Activated T-helper 17 cell treated with anti-CD3 and anti-CD28 coated beads, Interleukin-2, amount 50 U/mL, for 72 hours (primary cell): ENCODE measurements around the gene UNC93B1. TPM values are rescaled to one million over a fixed set of nuclear protein-coding genes. Genes with fewer than 3 reads are reported as not detected.
"Not testable (repeated sequence)": the region's sequence is repeated elsewhere in the genome, so short reads cannot be mapped to it uniquely, and the experiment has no call there.

Experiments used
- ATAC-seq: fragments of 150-1000 bp; cut with Tn5 transposase; replicated peaks from 2 replicates; pipeline ENCODE4 v1.10.0; 2021; ENCODE audit warnings: mild to moderate bottlenecking, moderate library complexity
- H3K27ac Mint-ChIP-seq: one replicate; pipeline ENCODE4 v1.8.0; 2022; ENCODE audit warnings: mixed read lengths
- H3K27me3 Mint-ChIP-seq: one replicate; pipeline ENCODE4 v1.8.0; 2022; ENCODE audit warnings: mixed read lengths
- H3K36me3 Mint-ChIP-seq: one replicate; pipeline ENCODE4 v1.8.0; 2022; ENCODE audit warnings: low read depth, mild to moderate bottlenecking, mixed read lengths
- H3K4me1 Mint-ChIP-seq: one replicate; pipeline ENCODE4 v1.8.0; 2022; ENCODE audit warnings: mixed read lengths
- H3K4me3 Mint-ChIP-seq: one replicate; pipeline ENCODE4 v1.8.0; 2022; ENCODE audit warnings: mild to moderate bottlenecking, mixed read lengths
- H3K9me3 Mint-ChIP-seq: one replicate; pipeline ENCODE4 v1.8.0; 2022; ENCODE audit warnings: mixed read lengths
- total RNA-seq, 2 donors: library from RNA; stranded (reverse); gene quantifications; one replicate each; pipeline ENCODE4 v1.2.3, GENCODE V29; 2022

The UNC93B1 gene
- total RNA-seq, 2 donors from 2014 or later = 13.1 to 14.8 TPM

GRCh38 chr11:67943406-67943805 is 60.5 kb downstream of the UNC93B1 start:
- H3K27me3 Mint-ChIP-seq, ATAC-seq, H3K4me3 Mint-ChIP-seq, H3K27ac Mint-ChIP-seq, H3K36me3 Mint-ChIP-seq, H3K9me3 Mint-ChIP-seq, H3K4me1 Mint-ChIP-seq: not testable (repeated sequence)

Other genes starting within 250 kb of the UNC93B1 start
- gene ALDH3B1, start 6.2 kb upstream of the UNC93B1 start, total RNA-seq = under 1 TPM in 1 of 2 donors, not detected in 1; 0.08 TPM
- 100 to 1,000 TPM in 1 of 2 donors, 10 to 100 TPM in 1; 75.0 to 131 TPM for gene NDUFS8, start 26.6 kb upstream of the UNC93B1 start, total RNA-seq
- 100 to 1,000 TPM; 217 to 244 TPM for gene TCIRG1, start 34.9 kb upstream of the UNC93B1 start, total RNA-seq
- 10 to 100 TPM in 1 of 2 donors, 1 to 10 TPM in 1; 7.4 to 10.1 TPM for gene CHKA, start 117.3 kb upstream of the UNC93B1 start, total RNA-seq
- gene KMT5B, start 209.2 kb upstream of the UNC93B1 start, total RNA-seq = 10 to 100 TPM; 20.1 to 30.0 TPM